K562 (cell line): Measurements from ENCODE around the gene FMN2. TPM values are rescaled to one million over a fixed set of nuclear protein-coding genes. Genes with fewer than 3 reads are reported as not detected.

Experiments
- ATAC-seq: fragments of 200-7000 bp; cut with Tn5 transposase; 3 replicates; pipeline ENCODE4 v1.9.1; 2020; ENCODE audit warnings: moderate library complexity
- BruUV-seq: library from RNA; stranded (reverse); fragments of 400-500 nt; replicated peaks from 2 replicates; lab custom pipeline; 2021; lab: Mats Ljungman, UMichigan
- CTCF ChIA-PET: fragments of 300-600 bp; formaldehyde crosslinking; extraction: SDS; loops from one replicate; lab custom pipeline; 2021; ENCODE audit warnings: low intra/inter-chr PET ratio; lab: Yijun Ruan, JAX
- POLR2A ChIA-PET: fragments of 300-600, 350-650 bp; sonication (Branson Sonifier 250); formaldehyde crosslinking; extraction: SDS; loops from one replicate; lab custom pipeline; 2021; ENCODE audit warnings: antibody characterized with exemption, inconsistent platforms; lab: Yijun Ruan, JAX
- DNase-seq, 4 experiments: peaks; one replicate each; pipeline versions ENCODE4 v3.0.0 to v3.0.0-alpha.2; 2011 to 2018; ENCODE audit warnings: low spot score in 3 of 4, mixed read lengths in 3 of 4; ENCODE audit errors: extremely low read depth in 1 of 4
- FAIRE-seq: peaks from 2 replicates; lab custom pipeline; 2011; peaks lifted over from hg19 to GRCh38; lab: Jason Lieb, UNC
- H2AFZ ChIP-seq: 2 replicates; pipeline ENCODE4 v1.6.0; 2011; ENCODE audit warnings: low read depth, low read length, control low read depth, inconsistent platforms
- H3K27ac ChIP-seq: fragments of 200-600 bp; 3 replicates; pipeline ENCODE4 v1.8.0; 2011; ENCODE audit warnings: low read depth, mild to moderate bottlenecking, control low read depth, inconsistent platforms, low read length, moderate library complexity, mixed read lengths; ENCODE audit errors: extremely low read depth
- H3K27me3 ChIP-seq, 2 experiments: fragments of 300-600 bp in 1 of 2; 2 replicates in 1 of 2; 3 replicates in 1 of 2; pipeline versions ENCODE4 v1.6.0 to v1.8.0; 2011; ENCODE audit warnings: inconsistent platforms in 2 of 2, low read length in 2 of 2, mild to moderate bottlenecking in 1 of 2, mixed read lengths in 1 of 2, moderate library complexity in 1 of 2; ENCODE audit not compliant: control insufficient read depth in 2 of 2, insufficient read depth in 2 of 2
- H3K36me3 ChIP-seq: fragments of 300-600 bp; 3 replicates; pipeline ENCODE4 v1.8.0; 2011; ENCODE audit warnings: mild to moderate bottlenecking, low read length, inconsistent platforms; ENCODE audit not compliant: control insufficient read depth, insufficient read depth
- H3K4me1 ChIP-seq, 2 experiments: fragments of 200-600 bp in 1 of 2; replicated peaks in 1 of 2; 2 replicates in 1 of 2; 3 replicates in 1 of 2; pipeline versions ENCODE4 v1.5.1 to v1.8.0; 2011; ENCODE audit warnings: inconsistent platforms in 2 of 2, low read length in 2 of 2, mild to moderate bottlenecking in 1 of 2, mixed read lengths in 1 of 2, moderate library complexity in 1 of 2; ENCODE audit not compliant: control insufficient read depth in 2 of 2, insufficient read depth in 2 of 2
- H3K4me2 ChIP-seq: 2 replicates; pipeline ENCODE4 v1.6.1; 2011; ENCODE audit warnings: low read length, control low read depth, inconsistent platforms, mixed read lengths; ENCODE audit not compliant: insufficient read depth
- H3K4me3 ChIP-seq: fragments of 200-600 bp; sonication (generic), shearing (Covaris generic); 2 replicates; pipeline ENCODE4 v1.5.1; 2016; ENCODE audit warnings: control low read depth, inconsistent platforms
- H3K79me2 ChIP-seq: fragments of 200-600 bp; 3 replicates; pipeline ENCODE4 v1.8.0; 2011; ENCODE audit warnings: low read length, inconsistent platforms; ENCODE audit not compliant: control insufficient read depth, insufficient read depth
- H3K9ac ChIP-seq, 2 experiments: 2 replicates each; pipeline versions ENCODE4 v1.6.0 to v1.6.1; 2011; ENCODE audit warnings: low read depth in 2 of 2, low read length in 2 of 2, control low read depth in 1 of 2, inconsistent platforms in 1 of 2, mild to moderate bottlenecking in 1 of 2, mixed read lengths in 1 of 2; ENCODE audit not compliant: insufficient read depth in 1 of 2
- H3K9me1 ChIP-seq: one replicate; pipeline ENCODE4 v1.6.0; 2011; ENCODE audit warnings: inconsistent platforms, mild to moderate bottlenecking, low read length, moderate library complexity; ENCODE audit not compliant: control insufficient read depth, insufficient read depth
- H3K9me3 ChIP-seq: replicated peaks from 2 replicates; pipeline ENCODE4 v1.5.1; 2011; ENCODE audit warnings: low read depth, low read length, inconsistent platforms; ENCODE audit not compliant: control insufficient read depth, insufficient read depth
- H4K20me1 ChIP-seq: replicated peaks from 2 replicates; pipeline ENCODE4 v1.6.1; 2011; ENCODE audit warnings: low read length, inconsistent platforms, mixed read lengths; ENCODE audit not compliant: control insufficient read depth, insufficient read depth
- CBFA2T3 ChIP-seq: fragments of 450-650 bp; IDR thresholded peaks from 2 replicates; pipeline ENCODE4 v1.6.1; 2017
- CEBPG ChIP-seq, 3 experiments: fragments of 200-800 bp in 1 of 3; sonication (Bioruptor generic) in 1 of 3; sonication (generic) in 1 of 3; formaldehyde crosslinking in 1 of 3; IDR thresholded peaks in 2 of 3; conservative IDR thresholded peaks in 1 of 3; 2 replicates each; pipeline versions ENCODE4 v1.6.1 to v1.8.0; 2016 to 2022; ENCODE audit warnings: missing compliant biosample characterization in 2 of 3, missing genetic modification characterization in 2 of 3, mild to moderate bottlenecking in 1 of 3, missing genetic modification reagents in 1 of 3
- CLOCK ChIP-seq: fragments of 250-450 bp; sonication (Bioruptor Pico); IDR thresholded peaks from 2 replicates; pipeline ENCODE4 v1.4.0; 2020; ENCODE audit warnings: mild to moderate bottlenecking, moderate library complexity, borderline replicate concordance
- EP300 ChIP-seq: IDR thresholded peaks from 2 replicates; pipeline ENCODE4 v1.6.1; 2012; ENCODE audit warnings: low read length, improper control_type of control experiment
- GATA2 ChIP-seq: sonication (generic); formaldehyde crosslinking; IDR thresholded peaks from 2 replicates; pipeline ENCODE4 v1.4.0; 2020; ENCODE audit warnings: mild to moderate bottlenecking, missing genetic modification reagents
- LCOR ChIP-seq: sonication (generic); formaldehyde crosslinking; IDR thresholded peaks from 2 replicates; pipeline ENCODE4 v1.8.0; 2022; ENCODE audit warnings: mild to moderate bottlenecking, missing genetic modification reagents
- MYC ChIP-seq, 2 experiments: fragments of 250-450 bp in 1 of 2; sonication (Bioruptor Pico) in 1 of 2; IDR thresholded peaks; 2 replicates each; pipeline versions ENCODE4 v1.5.1 to v1.6.1; 2012 to 2021; ENCODE audit warnings: low read depth in 2 of 2, borderline replicate concordance in 1 of 2, improper control_type of control experiment in 1 of 2, low read length in 1 of 2, mild to moderate bottlenecking in 1 of 2, moderate library complexity in 1 of 2
- NFE2 ChIP-seq: IDR thresholded peaks from 2 replicates; pipeline ENCODE4 v1.6.1; 2014; ENCODE audit warnings: antibody characterized with exemption, low read depth
- PRPF4 ChIP-seq: fragments of 200-400 bp; formaldehyde crosslinking; IDR thresholded peaks from one replicate; pipeline ENCODE4 v1.6.1; 2017; ENCODE audit warnings: low read length, low read depth, mild to moderate bottlenecking; ENCODE audit not compliant: insufficient read depth, poor library complexity, severe bottlenecking
- SMAD3 ChIP-seq: fragments of 450-650 bp; formaldehyde crosslinking; conservative IDR thresholded peaks from 2 replicates; pipeline ENCODE4 v1.4.0; 2020; ENCODE audit warnings: mild to moderate bottlenecking
- SMC3 ChIP-seq: conservative IDR thresholded peaks from 2 replicates; pipeline ENCODE4 v1.6.1; 2011; ENCODE audit warnings: low read depth, low read length, improper control_type of control experiment; ENCODE audit not compliant: insufficient read depth
- SNIP1 ChIP-seq: fragments of 450-650 bp; IDR thresholded peaks from 2 replicates; pipeline ENCODE4 v1.7.1; 2017; ENCODE audit warnings: low read depth, mild to moderate bottlenecking
- SP2 ChIP-seq: IDR thresholded peaks from 2 replicates; pipeline ENCODE4 v1.6.1; 2011; ENCODE audit warnings: mild to moderate bottlenecking, low read depth, low read length, moderate library complexity; ENCODE audit not compliant: poor library complexity, severe bottlenecking; ENCODE audit errors: extremely low read depth
- SRSF3 ChIP-seq: fragments of 200-400 bp; formaldehyde crosslinking; IDR thresholded peaks from 2 replicates; pipeline ENCODE4 v1.6.1; 2016; ENCODE audit warnings: mild to moderate bottlenecking, low read length, moderate library complexity; ENCODE audit not compliant: insufficient read depth
- TARDBP ChIP-seq: fragments of 450-650 bp; IDR thresholded peaks from 2 replicates; pipeline ENCODE4 v1.6.1; 2016
- TEAD2 ChIP-seq: fragments of 450-650 bp; IDR thresholded peaks from 2 replicates; pipeline ENCODE4 v1.6.1; 2016; ENCODE audit warnings: missing genetic modification characterization, control low read depth, missing compliant biosample characterization
- ZNF507 ChIP-seq: conservative IDR thresholded peaks from 2 replicates; pipeline ENCODE4 v1.6.1; 2017; ENCODE audit warnings: missing genetic modification characterization, missing compliant biosample characterization
- ZNF644 ChIP-seq: fragments of 200-800 bp; sonication (Bioruptor generic); IDR thresholded peaks from 2 replicates; pipeline ENCODE4 v1.6.1; 2016; ENCODE audit warnings: low read depth, missing genetic modification characterization, missing compliant biosample characterization
- WGBS: fragments of 100-300 bp; shearing (Covaris generic); methylation state at CpG from one replicate; pipeline ENCODE4 v1.1.6; 2016; ENCODE audit warnings: low coverage, mixed read lengths; ENCODE audit not compliant: insufficient coverage; ENCODE audit errors: missing lambda C conversion rate; 5-methylcytosine and 5-hydroxymethylcytosine counted together
- in situ Hi-C: fragments of 300-500 bp; cut with MboI; formaldehyde crosslinking; loops from 4 replicates; pipeline ENCODE4 v1.15.0; 2018; ENCODE audit warnings: inconsistent platforms, mixed read lengths
- intact Hi-C: fragments of 100-400 bp; cut with micrococcal nuclease; formaldehyde crosslinking; loops from 2 replicates; pipeline ENCODE4 v1.14.2; 2022
- polyA plus RNA-seq, 8 experiments: library from polyadenylated mRNA; depleted of rRNA in 4 of 8; stranded (reverse) in 5 of 8; unstranded in 3 of 8; fragments of >200 nt; fragmentation: Nextera tagmentation in 2 of 8; fragmentation: Illumina TruSeq in 1 of 8; extraction: Ambion mirVana in 2 of 8; extraction: Trizol in 1 of 8; gene quantifications; 2 replicates each; pipeline versions ENCODE4 v1.2.1 to v1.2.3, GENCODE V29; 2011 to 2014; ENCODE audit warnings: inconsistent platforms in 1 of 8, missing spikeins in 1 of 8
- total RNA-seq, 7 experiments: library from RNA; depleted of rRNA in 6 of 7; stranded (reverse); fragments of >200 nt in 6 of 7; fragmentation: Illumina TruSeq in 2 of 7; extraction: Trizol in 2 of 7; gene quantifications; 2 replicates each; pipeline versions ENCODE4 v1.2.1 to v1.2.3, GENCODE V29; 2011 to 2021; ENCODE audit warnings: low replicate concordance in 1 of 7
- TF ChIP-seq, protein P1 (sequence below): fragments of 450-650 bp; IDR thresholded peaks from 2 replicates; pipeline ENCODE4 v1.7.1; 2018; ENCODE audit warnings: mild to moderate bottlenecking, low read depth; ENCODE audit not compliant: partially characterized antibody

Gene FMN2
- total and polyA plus RNA-seq, 9 of the 15 experiments (the other 6 are each of a cell fraction or from before 2014, with no cell fraction given), result 0.15 to 0.45 (median 0.16) TPM; not detected in 3

GRCh38 chr1:240074422-240074821, 17.3 kb upstream of the FMN2 start:
- Histone ChIP-seq H4K20me1 (no peaks in the 10 kb centered on the region), H3K9ac (no peak overlapping the region), H3K9me3 (no peaks in the 10 kb centered on the region), H3K9me1 (no peaks in the 10 kb centered on the region), H3K36me3 (no peaks in the 10 kb centered on the region), H3K4me2 (no peak overlapping the region), H3K79me2 (no peaks in the 10 kb centered on the region), H3K4me1 (no peaks in the 10 kb centered on the region), H3K4me3 (no peak overlapping the region), H3K27ac (no peak overlapping the region), H3K27me3 (no peaks in the 10 kb centered on the region), H2AFZ (no peak overlapping the region)
- no TSS peak for BruUV-seq
- CTCF ChIA-PET, result no interaction called here
- FAIRE-seq, result no peak
- no peak for DNase-seq
- in situ Hi-C loops (no loop called here), intact Hi-C loops (no loop called here)
- ATAC-seq, result no peak
- POLR2A ChIA-PET, result no interaction called here
- 3% methylated on average over 5 of the region's 5 CpGs for WGBS
- TF ChIP-seq SNIP1 (no peak), TARDBP (no peak), EP300 (no peak), PRPF4 (no peak), ZNF507 (tag) (no peak), SMC3 (no peak), CBFA2T3 (no peak), SRSF3 (no peak), LCOR (no peak), NFE2 (no peak), CEBPG (CRISPR knock-in tag; IDR thresholded peaks at IDR 0.05) (no peak), CEBPG (tag; conservative IDR thresholded peaks at IDR 0.05 in 1 of 2, IDR thresholded peaks at IDR 0.05 in 1 of 2) (no peak), TEAD2 (no peak), CLOCK (no peak), SMAD3 (CRISPR knock-in tag) (no peak), MYC (IDR thresholded peaks at IDR 0.05; ENCODE audit: low read depth, low read length) (no peak), MYC (CRISPR knock-in tag; IDR thresholded peaks at IDR 0.05; ENCODE audit: borderline replicate concordance, low read depth) (no peak), GATA2 (CRISPR knock-in tag) (no peak), ZNF644 (tag) (no peak), SP2 (no peak)
- TF ChIP-seq, protein P1, sequence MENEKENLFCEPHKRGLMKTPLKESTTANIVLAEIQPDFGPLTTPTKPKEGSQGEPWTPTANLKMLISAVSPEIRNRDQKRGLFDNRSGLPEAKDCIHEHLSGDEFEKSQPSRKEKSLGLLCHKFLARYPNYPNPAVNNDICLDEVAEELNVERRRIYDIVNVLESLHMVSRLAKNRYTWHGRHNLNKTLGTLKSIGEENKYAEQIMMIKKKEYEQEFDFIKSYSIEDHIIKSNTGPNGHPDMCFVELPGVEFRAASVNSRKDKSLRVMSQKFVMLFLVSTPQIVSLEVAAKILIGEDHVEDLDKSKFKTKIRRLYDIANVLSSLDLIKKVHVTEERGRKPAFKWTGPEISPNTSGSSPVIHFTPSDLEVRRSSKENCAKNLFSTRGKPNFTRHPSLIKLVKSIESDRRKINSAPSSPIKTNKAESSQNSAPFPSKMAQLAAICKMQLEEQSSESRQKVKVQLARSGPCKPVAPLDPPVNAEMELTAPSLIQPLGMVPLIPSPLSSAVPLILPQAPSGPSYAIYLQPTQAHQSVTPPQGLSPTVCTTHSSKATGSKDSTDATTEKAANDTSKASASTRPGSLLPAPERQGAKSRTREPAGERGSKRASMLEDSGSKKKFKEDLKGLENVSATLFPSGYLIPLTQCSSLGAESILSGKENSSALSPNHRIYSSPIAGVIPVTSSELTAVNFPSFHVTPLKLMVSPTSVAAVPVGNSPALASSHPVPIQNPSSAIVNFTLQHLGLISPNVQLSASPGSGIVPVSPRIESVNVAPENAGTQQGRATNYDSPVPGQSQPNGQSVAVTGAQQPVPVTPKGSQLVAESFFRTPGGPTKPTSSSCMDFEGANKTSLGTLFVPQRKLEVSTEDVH, result no peak
